Fibroblast of lung (primary cell): ENCODE results near the gene PIK3C3.

Source experiments
- CTCF ChIP-seq, 2 donors: IDR thresholded peaks in 1 of 2; conservative IDR thresholded peaks in 1 of 2; 1 replicate in 1 of 2; 2 replicates in 1 of 2; pipeline ENCODE4 v1.5.1; 2011 to 2012; ENCODE audit warnings: low read length in 2 of 2, control low read depth in 1 of 2, inconsistent platforms in 1 of 2, low read depth in 1 of 2, mild to moderate bottlenecking in 1 of 2
- EZH2 ChIP-seq: IDR thresholded peaks from 2 replicates; pipeline ENCODE4 v1.5.1; 2012; ENCODE audit warnings: low read length, control low read depth, mild to moderate bottlenecking; ENCODE audit errors: missing control alignments

GRCh38 chr18:42131066-42131929, 176.3 kb downstream of the PIK3C3 start:
- TF ChIP-seq EZH2 (no peak), CTCF (conservative IDR thresholded peaks at IDR 0.05 in 1 of 2, IDR thresholded peaks at IDR 0.05 in 1 of 2; ENCODE audit: low read depth in 1 of 2, low read length in 2 of 2) (no peak)
